HCT116 (cell line): ENCODE results near the gene SUPT4H1. TPM values are rescaled to one million over a fixed set of nuclear protein-coding genes. Genes with fewer than 3 reads are reported as not detected.
A peak's percentile ranks its signal among the peaks of the same experiment; 100 is the strongest.

ENCODE experiments used
- ATAC-seq: fragments of 200-7000 bp; cut with Tn5 transposase; 2 replicates; pipeline ENCODE4 v1.9.1; 2020; ENCODE audit warnings: mild to moderate bottlenecking, moderate library complexity
- BruUV-seq: library from RNA; stranded (reverse); fragments of 400-500 nt; replicated peaks from 2 replicates; lab custom pipeline; 2021; lab: Mats Ljungman, UMichigan
- CTCF ChIA-PET: fragments of 300-600 bp; sonication (Branson Sonifier 250); formaldehyde crosslinking; loops from one replicate; lab custom pipeline; 2021; ENCODE audit warnings: antibody characterized with exemption; lab: Charles Lee
- POLR2A ChIA-PET: fragments of 300-600, 350-600 bp; sonication (Branson Sonifier 250); formaldehyde crosslinking; loops from one replicate; lab custom pipeline; 2021; ENCODE audit warnings: antibody characterized with exemption; lab: Charles Lee
- RAD21 ChIA-PET, 2 experiments: fragments of 300-600 bp; sonication (Branson Sonifier 250); formaldehyde crosslinking; loops; one replicate each; lab custom pipeline; 2023; ENCODE audit warnings: low total read pairs in 2 of 2; ENCODE audit not compliant: uncharacterized antibody in 2 of 2, unreplicated experiment in 2 of 2, low non-redundant PET in 1 of 2; lab: Charles Lee
- DNase-seq: peaks from one replicate; pipeline ENCODE4 v3.0.0-alpha.2; 2010; ENCODE audit warnings: low read depth, low spot score
- H2AFZ ChIP-seq: fragments of 200-600 bp; shearing (Covaris generic), sonication (generic); 2 replicates; pipeline ENCODE4 v1.6.1; 2017; ENCODE audit warnings: low read depth, mixed run types, mixed read lengths, antibody characterized with exemption, low read length; ENCODE audit not compliant: poor library complexity, severe bottlenecking
- H3K27ac ChIP-seq: 2 replicates; pipeline ENCODE4 v1.5.1; 2012; ENCODE audit warnings: low read depth, low read length
- H3K27me3 ChIP-seq: fragments of 200-600 bp; sonication (generic); 2 replicates; pipeline ENCODE4 v1.6.1; 2016; ENCODE audit warnings: mixed run types, low read length, mixed read lengths; ENCODE audit not compliant: insufficient read depth
- H3K36me3 ChIP-seq, 2 experiments: fragments of 200-500 bp in 1 of 2; fragments of 200-600 bp in 1 of 2; sonication (Bioruptor generic) in 1 of 2; sonication (generic) in 1 of 2; 2 replicates each; pipeline versions ENCODE4 v1.5.1 to v1.6.1; 2014 to 2016; ENCODE audit warnings: low read length in 2 of 2, inconsistent platforms in 1 of 2, mixed read lengths in 1 of 2, mixed run types in 1 of 2; ENCODE audit not compliant: insufficient read depth in 2 of 2, control insufficient read depth in 1 of 2
- H3K4me1 ChIP-seq, 2 experiments: fragments of 200-600 bp in 1 of 2; sonication (generic) in 1 of 2; 2 replicates each; pipeline versions ENCODE4 v1.5.1 to v1.6.1; 2012 to 2017; ENCODE audit warnings: low read length in 2 of 2, inconsistent platforms in 1 of 2, mild to moderate bottlenecking in 1 of 2, mixed read lengths in 1 of 2, mixed run types in 1 of 2, moderate library complexity in 1 of 2; ENCODE audit not compliant: insufficient read depth in 2 of 2, control insufficient read depth in 1 of 2
- H3K4me2 ChIP-seq: fragments of 200-600 bp; sonication (generic); 2 replicates; pipeline ENCODE4 v1.6.1; 2017; ENCODE audit warnings: mixed run types, low read length, mixed read lengths
- H3K4me3 ChIP-seq, 2 experiments: fragments of 200-600 bp in 1 of 2; sonication (generic) in 1 of 2; replicated peaks in 1 of 2; 2 replicates each; pipeline ENCODE4 v1.5.1; 2011 to 2016; ENCODE audit warnings: low read length in 2 of 2, control low read depth in 1 of 2, low read depth in 1 of 2, mild to moderate bottlenecking in 1 of 2, mixed read lengths in 1 of 2, mixed run types in 1 of 2
- H3K79me2 ChIP-seq: fragments of 200-600 bp; sonication (generic); 2 replicates; pipeline ENCODE4 v1.6.1; 2017; ENCODE audit warnings: mild to moderate bottlenecking, mixed run types, low read length, moderate library complexity, mixed read lengths; ENCODE audit not compliant: insufficient read depth
- H3K9ac ChIP-seq: fragments of 200-600 bp; sonication (generic); 2 replicates; pipeline ENCODE4 v1.6.1; 2016; ENCODE audit warnings: low read length, mixed read lengths
- H3K9me2 ChIP-seq: fragments of 200-600 bp; sonication (generic), shearing (Covaris generic); 2 replicates; pipeline ENCODE4 v1.6.1; 2017; ENCODE audit warnings: mixed run types, mild to moderate bottlenecking, moderate library complexity; ENCODE audit not compliant: insufficient read depth
- H3K9me3 ChIP-seq, 2 experiments: fragments of 200-500 bp in 1 of 2; fragments of 200-600 bp in 1 of 2; sonication (Bioruptor generic) in 1 of 2; sonication (generic) in 1 of 2; 2 replicates each; pipeline ENCODE4 v1.6.1; 2014 to 2017; ENCODE audit warnings: low read length in 2 of 2, mixed read lengths in 2 of 2, inconsistent platforms in 1 of 2, low read depth in 1 of 2, mild to moderate bottlenecking in 1 of 2, mixed run types in 1 of 2, moderate library complexity in 1 of 2; ENCODE audit not compliant: control insufficient read depth in 1 of 2, insufficient read depth in 1 of 2
- H4K20me1 ChIP-seq: fragments of 200-600 bp; sonication (generic), shearing (Covaris generic); 2 replicates; pipeline ENCODE4 v1.6.1; 2017; ENCODE audit warnings: mixed run types, mild to moderate bottlenecking, moderate library complexity; ENCODE audit not compliant: insufficient read depth
- CBX3 ChIP-seq: IDR thresholded peaks from 2 replicates; pipeline ENCODE4 v1.6.1; 2012; ENCODE audit warnings: low read depth
- CTCF ChIP-seq, 3 experiments: fragments of 200-600 bp in 1 of 3; sonication (generic) in 1 of 3; IDR thresholded peaks in 2 of 3; conservative IDR thresholded peaks in 1 of 3; 2 replicates each; pipeline ENCODE4 v1.5.1; 2012 to 2017; ENCODE audit warnings: low read depth in 2 of 3, low read length in 2 of 3, antibody characterized with exemption in 1 of 3, borderline replicate concordance in 1 of 3, control low read depth in 1 of 3, mild to moderate bottlenecking in 1 of 3, mixed read lengths in 1 of 3, mixed run types in 1 of 3, moderate library complexity in 1 of 3; ENCODE audit not compliant: insufficient read depth in 1 of 3
- EGR1 ChIP-seq: IDR thresholded peaks from 2 replicates; pipeline ENCODE4 v1.6.1; 2012; ENCODE audit warnings: low read depth
- EZH2phosphoT487 ChIP-seq: fragments of 200-600 bp; IDR thresholded peaks from 2 replicates; pipeline ENCODE4 v1.6.1; 2018; ENCODE audit warnings: antibody characterized with exemption, borderline replicate concordance
- FOSL1 ChIP-seq: IDR thresholded peaks from 2 replicates; pipeline ENCODE4 v1.6.1; 2012; ENCODE audit warnings: low read depth
- POLR2AphosphoS5 ChIP-seq: IDR thresholded peaks from 2 replicates; pipeline ENCODE4 v1.6.1; 2011; ENCODE audit warnings: mild to moderate bottlenecking, low read depth, low read length, moderate library complexity
- RAD21 ChIP-seq: IDR thresholded peaks from 2 replicates; pipeline ENCODE4 v1.6.1; 2012; ENCODE audit warnings: low read depth, mild to moderate bottlenecking
- YY1 ChIP-seq: IDR thresholded peaks from 2 replicates; pipeline ENCODE4 v1.6.1; 2011; ENCODE audit warnings: low read length, low read depth, moderate library complexity, mild to moderate bottlenecking; ENCODE audit not compliant: insufficient replicate concordance; ENCODE audit errors: extremely low read depth
- intact Hi-C: fragments of 100-400 bp; cut with micrococcal nuclease; formaldehyde crosslinking; loops from 2 replicates; pipeline ENCODE4 v1.10.0; 2022
- total RNA-seq: library from RNA; stranded (reverse); gene quantifications from one replicate; pipeline ENCODE4 v1.2.1, GENCODE V29; 2021; ENCODE audit not compliant: unreplicated experiment
- TF ChIP-seq, protein P1 (sequence below): IDR thresholded peaks from 2 replicates; pipeline ENCODE4 v1.6.1; 2012
- TF ChIP-seq, protein P2 (sequence below): IDR thresholded peaks from 2 replicates; pipeline ENCODE4 v1.6.1; 2011; ENCODE audit warnings: mild to moderate bottlenecking, low read length, moderate library complexity; ENCODE audit not compliant: insufficient replicate concordance; ENCODE audit errors: extremely low read depth

SUPT4H1 gene
- total RNA-seq, 1 experiment from 2014 or later, result 118 TPM

- TF ChIP-seq POLR2AphosphoS5, result no peak
- TF ChIP-seq CBX3, result no peak
- TF ChIP-seq, protein P1, sequence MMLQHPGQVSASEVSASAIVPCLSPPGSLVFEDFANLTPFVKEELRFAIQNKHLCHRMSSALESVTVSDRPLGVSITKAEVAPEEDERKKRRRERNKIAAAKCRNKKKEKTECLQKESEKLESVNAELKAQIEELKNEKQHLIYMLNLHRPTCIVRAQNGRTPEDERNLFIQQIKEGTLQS, result no peak
- TF ChIP-seq EGR1, result no peak
- TF ChIP-seq RAD21, result no peak
- no peak for TF ChIP-seq FOSL1
- H3K9me2 ChIP-seq, result no peaks in the 10 kb centered on the region
- DNase-seq (no peak), ATAC-seq (no peak)
- ChIA-PET CTCF (interaction anchor here (0.8 to 2.4 kb wide), 2 partner anchors 19 to 23 kb away, joined by 3 to 7 read pairs; no protein-coding TSS in a partner anchor), RAD21 (no interaction called here), POLR2A (no interaction called here)
- BruUV-seq, result no TSS peak
- H3K4me3 ChIP-seq, result no peak overlapping the region
- no peaks in the 10 kb centered on the region for H3K27me3 ChIP-seq
- H3K79me2 ChIP-seq, result no peaks in the 10 kb centered on the region
- intact Hi-C loops, result no loop called here
- H3K4me2 ChIP-seq, result no peak overlapping the region
- no peak overlapping the region for H3K9ac ChIP-seq
- H3K36me3 ChIP-seq, result no peaks in the 10 kb centered on the region
- H3K9me3 ChIP-seq, result no peaks in the 10 kb centered on the region
- H4K20me1 ChIP-seq, result no peaks in the 10 kb centered on the region
- H2AFZ ChIP-seq, result no peak overlapping the region
- H3K27ac ChIP-seq, result peak overlapping the region; percentile 5; the same call in 1 of the 2 replicates
- peaks cover 17 to 53% of the 10 kb centered on the region in 2 experiments for H3K4me1 ChIP-seq
Measured at GRCh38 chr17:58335779-58336455, 16.1 kb downstream of the SUPT4H1 start.

- Histone ChIP-seq H3K4me3 (no peak overlapping the region), H3K79me2 (no peaks in the 10 kb centered on the region), H3K36me3 (no peaks in the 10 kb centered on the region), H3K9me2 (no peaks in the 10 kb centered on the region), H3K27me3 (no peaks in the 10 kb centered on the region), H4K20me1 (no peaks in the 10 kb centered on the region), H2AFZ (no peak overlapping the region), H3K9me3 (no peaks in the 10 kb centered on the region), H3K4me2 (no peak overlapping the region), H3K27ac (no peak overlapping the region; the same call in 1 of the 2 replicates), H3K4me1 (peaks cover 17 to 53% of the 10 kb centered on the region in 2 experiments), H3K9ac (no peak overlapping the region)
- no peak for ATAC-seq
- BruUV-seq, result no TSS peak
- ChIA-PET CTCF (interaction anchor here (2.4 kb wide), 1 partner anchor 18 kb away, joined by 7 read pairs; no protein-coding TSS in a partner anchor), RAD21 (no interaction called here), POLR2A (interaction anchor here (1.3 kb wide), 1 partner anchor 17 kb away, joined by 6 read pairs; the partner anchor contains the start of gene SUPT4H1)
- DNase-seq, result no peak
- TF ChIP-seq, protein P1, result no peak
- TF ChIP-seq RAD21 (no peak), YY1 (no peak), POLR2AphosphoS5 (no peak), EZH2phosphoT487 (no peak), CTCF (IDR thresholded peaks at IDR 0.05 in 2 of 3, conservative IDR thresholded peaks at IDR 0.05 in 1 of 3; ENCODE audit: borderline replicate concordance in 1 of 3, insufficient read depth in 1 of 3, low read depth in 2 of 3, low read length in 2 of 3) (no peak)
- TF ChIP-seq, protein P2, sequence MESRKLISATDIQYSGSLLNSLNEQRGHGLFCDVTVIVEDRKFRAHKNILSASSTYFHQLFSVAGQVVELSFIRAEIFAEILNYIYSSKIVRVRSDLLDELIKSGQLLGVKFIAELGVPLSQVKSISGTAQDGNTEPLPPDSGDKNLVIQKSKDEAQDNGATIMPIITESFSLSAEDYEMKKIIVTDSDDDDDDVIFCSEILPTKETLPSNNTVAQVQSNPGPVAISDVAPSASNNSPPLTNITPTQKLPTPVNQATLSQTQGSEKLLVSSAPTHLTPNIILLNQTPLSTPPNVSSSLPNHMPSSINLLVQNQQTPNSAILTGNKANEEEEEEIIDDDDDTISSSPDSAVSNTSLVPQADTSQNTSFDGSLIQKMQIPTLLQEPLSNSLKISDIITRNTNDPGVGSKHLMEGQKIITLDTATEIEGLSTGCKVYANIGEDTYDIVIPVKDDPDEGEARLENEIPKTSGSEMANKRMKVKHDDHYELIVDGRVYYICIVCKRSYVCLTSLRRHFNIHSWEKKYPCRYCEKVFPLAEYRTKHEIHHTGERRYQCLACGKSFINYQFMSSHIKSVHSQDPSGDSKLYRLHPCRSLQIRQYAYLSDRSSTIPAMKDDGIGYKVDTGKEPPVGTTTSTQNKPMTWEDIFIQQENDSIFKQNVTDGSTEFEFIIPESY, result no peak
- intact Hi-C loops, result no loop called here
Measured at GRCh38 chr17:58335061-58335731, 16.8 kb downstream of the SUPT4H1 start.
